Measurements from ENCODE around the gene FRMD8. TPM values are rescaled to one million over a fixed set of nuclear protein-coding genes. Genes with fewer than 3 reads are reported as not detected.

The FRMD8 gene
- total and polyA plus RNA-seq, 2 donors (not counting 1 experiment from before 2014, with no cell fraction given) = 14.9 to 15.3 TPM

DNA sequence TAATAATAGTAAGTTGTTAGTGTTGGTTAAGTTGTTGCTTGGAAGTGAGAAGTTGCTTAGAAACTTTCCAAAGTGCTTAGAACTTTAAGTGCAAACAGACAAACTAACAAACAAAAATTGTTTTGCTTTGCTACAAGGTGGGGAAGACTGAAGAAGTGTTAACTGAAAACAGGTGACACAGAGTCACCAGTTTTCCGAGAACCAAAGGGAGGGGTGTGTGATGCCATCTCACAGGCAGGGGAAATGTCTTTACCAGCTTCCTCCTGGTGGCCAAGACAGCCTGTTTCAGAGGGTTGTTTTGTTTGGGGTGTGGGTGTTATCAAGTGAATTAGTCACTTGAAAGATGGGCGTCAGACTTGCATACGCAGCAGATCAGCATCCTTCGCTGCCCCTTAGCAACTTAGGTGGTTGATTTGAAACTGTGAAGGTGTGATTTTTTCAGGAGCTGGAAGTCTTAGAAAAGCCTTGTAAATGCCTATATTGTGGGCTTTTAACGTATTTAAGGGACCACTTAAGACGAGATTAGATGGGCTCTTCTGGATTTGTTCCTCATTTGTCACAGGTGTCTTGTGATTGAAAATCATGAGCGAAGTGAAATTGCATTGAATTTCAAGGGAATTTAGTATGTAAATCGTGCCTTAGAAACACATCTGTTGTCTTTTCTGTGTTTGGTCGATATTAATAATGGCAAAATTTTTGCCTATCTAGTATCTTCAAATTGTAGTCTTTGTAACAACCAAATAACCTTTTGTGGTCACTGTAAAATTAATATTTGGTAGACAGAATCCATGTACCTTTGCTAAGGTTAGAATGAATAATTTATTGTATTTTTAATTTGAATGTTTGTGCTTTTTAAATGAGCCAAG lies 38.9 kb downstream of the FRMD8 start:
- no peak for TF ChIP-seq EZH2 (IDR thresholded peaks at IDR 0.05; ENCODE audit: low read length, missing control alignments)
- TF ChIP-seq, protein P1, sequence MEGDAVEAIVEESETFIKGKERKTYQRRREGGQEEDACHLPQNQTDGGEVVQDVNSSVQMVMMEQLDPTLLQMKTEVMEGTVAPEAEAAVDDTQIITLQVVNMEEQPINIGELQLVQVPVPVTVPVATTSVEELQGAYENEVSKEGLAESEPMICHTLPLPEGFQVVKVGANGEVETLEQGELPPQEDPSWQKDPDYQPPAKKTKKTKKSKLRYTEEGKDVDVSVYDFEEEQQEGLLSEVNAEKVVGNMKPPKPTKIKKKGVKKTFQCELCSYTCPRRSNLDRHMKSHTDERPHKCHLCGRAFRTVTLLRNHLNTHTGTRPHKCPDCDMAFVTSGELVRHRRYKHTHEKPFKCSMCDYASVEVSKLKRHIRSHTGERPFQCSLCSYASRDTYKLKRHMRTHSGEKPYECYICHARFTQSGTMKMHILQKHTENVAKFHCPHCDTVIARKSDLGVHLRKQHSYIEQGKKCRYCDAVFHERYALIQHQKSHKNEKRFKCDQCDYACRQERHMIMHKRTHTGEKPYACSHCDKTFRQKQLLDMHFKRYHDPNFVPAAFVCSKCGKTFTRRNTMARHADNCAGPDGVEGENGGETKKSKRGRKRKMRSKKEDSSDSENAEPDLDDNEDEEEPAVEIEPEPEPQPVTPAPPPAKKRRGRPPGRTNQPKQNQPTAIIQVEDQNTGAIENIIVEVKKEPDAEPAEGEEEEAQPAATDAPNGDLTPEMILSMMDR (conservative IDR thresholded peaks at IDR 0.05 in 1 of 2, IDR thresholded peaks at IDR 0.05 in 1 of 2; ENCODE audit: low read depth in 1 of 2, low read length in 2 of 2) = peak in 1 of 2 donors; percentile 1
- H3K27ac ChIP-seq (ENCODE audit: insufficient read depth, low read length) = peak overlapping the region; percentile 100
- peaks cover 8% of the 10 kb centered on the region for H3K4me1 ChIP-seq (ENCODE audit: control insufficient read depth, extremely low read depth, insufficient read depth, low read length)
- peak; percentile 80 to 83 for DNase-seq (ENCODE audit: low read depth in 2 of 2)
- no peak overlapping the region for H2AFZ ChIP-seq (ENCODE audit: low read length)
- peaks cover 14% of the 10 kb centered on the region for H3K36me3 ChIP-seq (ENCODE audit: control insufficient read depth, insufficient read depth, low read length)
- H3K9ac ChIP-seq (ENCODE audit: insufficient read depth, low read length) = peak overlapping the region; percentile 100
- H3K27me3 ChIP-seq (ENCODE audit: control insufficient read depth, insufficient read depth, low read length) = no peaks in the 10 kb centered on the region
- H3K9me3 ChIP-seq (ENCODE audit: control insufficient read depth, insufficient read depth, low read depth, low read length) = no peaks in the 10 kb centered on the region
- peaks cover 21% of the 10 kb centered on the region for H4K20me1 ChIP-seq (ENCODE audit: control insufficient read depth, extremely low read depth, insufficient read depth, low read length)
- H3K4me3 ChIP-seq (replicated peaks in 1 of 4; ENCODE audit: control extremely low read depth in 1 of 4, insufficient read depth in 1 of 4, low read depth in 3 of 4, low read length in 4 of 4) = peak overlapping the region; percentile 78 to 90 (median 86)
- H3K79me2 ChIP-seq (ENCODE audit: control insufficient read depth, insufficient read depth, low read length) = peaks cover 88% of the 10 kb centered on the region
- peak overlapping the region; percentile 86 for H3K4me2 ChIP-seq (ENCODE audit: extremely low read depth, insufficient read depth, low read length)

DNA sequence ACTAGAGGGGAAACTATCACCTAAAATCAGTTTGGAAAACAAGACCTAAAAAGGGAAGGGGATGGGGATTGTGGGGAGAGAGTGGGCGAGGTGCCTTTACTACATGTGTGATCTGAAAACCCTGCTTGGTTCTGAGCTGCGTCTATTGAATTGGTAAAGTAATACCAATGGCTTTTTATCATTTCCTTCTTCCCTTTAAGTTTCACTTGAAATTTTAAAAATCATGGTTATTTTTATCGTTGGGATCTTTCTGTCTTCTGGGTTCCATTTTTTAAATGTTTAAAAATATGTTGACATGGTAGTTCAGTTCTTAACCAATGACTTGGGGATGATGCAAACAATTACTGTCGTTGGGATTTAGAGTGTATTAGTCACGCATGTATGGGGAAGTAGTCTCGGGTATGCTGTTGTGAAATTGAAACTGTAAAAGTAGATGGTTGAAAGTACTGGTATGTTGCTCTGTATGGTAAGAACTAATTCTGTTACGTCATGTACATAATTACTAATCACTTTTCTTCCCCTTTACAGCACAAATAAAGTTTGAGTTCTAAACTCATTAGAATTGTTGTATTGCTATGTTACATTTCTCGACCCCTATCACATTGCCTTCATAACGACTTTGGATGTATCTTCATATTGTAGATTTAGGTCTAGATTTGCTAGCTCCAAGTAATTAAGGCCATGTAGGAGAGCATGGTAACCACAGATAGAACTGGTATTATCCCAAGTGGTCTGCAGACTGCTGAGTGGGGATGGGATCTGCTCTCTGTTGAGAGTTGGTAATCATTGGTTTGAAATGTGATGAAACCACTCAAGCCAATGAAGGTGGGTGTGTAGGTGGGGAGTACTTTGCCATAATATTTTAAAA lies 39.8 kb downstream of the FRMD8 start:
- DNase-seq (ENCODE audit: low read depth in 2 of 2) = peak; percentile 88 to 89
- H3K4me2 ChIP-seq (ENCODE audit: extremely low read depth, insufficient read depth, low read length) = peak overlapping the region; percentile 86
- H3K4me1 ChIP-seq (ENCODE audit: control insufficient read depth, extremely low read depth, insufficient read depth, low read length) = peaks cover 2% of the 10 kb centered on the region
- H2AFZ ChIP-seq (ENCODE audit: low read length) = no peak overlapping the region
- H3K36me3 ChIP-seq (ENCODE audit: control insufficient read depth, insufficient read depth, low read length) = peaks cover 14% of the 10 kb centered on the region
- peaks cover 24% of the 10 kb centered on the region for H4K20me1 ChIP-seq (ENCODE audit: control insufficient read depth, extremely low read depth, insufficient read depth, low read length)
- no peaks in the 10 kb centered on the region for H3K27me3 ChIP-seq (ENCODE audit: control insufficient read depth, insufficient read depth, low read length)
- peaks cover 92% of the 10 kb centered on the region for H3K79me2 ChIP-seq (ENCODE audit: control insufficient read depth, insufficient read depth, low read length)
- H3K9me3 ChIP-seq (ENCODE audit: control insufficient read depth, insufficient read depth, low read depth, low read length) = no peaks in the 10 kb centered on the region
- peak overlapping the region; percentile 100 for H3K9ac ChIP-seq (ENCODE audit: insufficient read depth, low read length)
- peak overlapping the region; percentile 78 to 90 (median 86) for H3K4me3 ChIP-seq (replicated peaks in 1 of 4; ENCODE audit: control extremely low read depth in 1 of 4, insufficient read depth in 1 of 4, low read depth in 3 of 4, low read length in 4 of 4)
- peak overlapping the region; percentile 100 for H3K27ac ChIP-seq (ENCODE audit: insufficient read depth, low read length)
- TF ChIP-seq, protein P1 (conservative IDR thresholded peaks at IDR 0.05 in 1 of 2, IDR thresholded peaks at IDR 0.05 in 1 of 2; ENCODE audit: low read depth in 1 of 2, low read length in 2 of 2) = no peak
- no peak for TF ChIP-seq EZH2 (IDR thresholded peaks at IDR 0.05; ENCODE audit: low read length, missing control alignments)

All from fibroblast of lung (primary cell).